WTC11 (cell line): ENCODE measurements around the gene CHD6.

Experiments
- CBFB ChIP-seq: sonication (generic); formaldehyde crosslinking; IDR thresholded peaks from 2 replicates; pipeline ENCODE4 v1.8.1; 2022; ENCODE audit warnings: mild to moderate bottlenecking, low read depth, missing genetic modification reagents
- ESRRA ChIP-seq: sonication (generic); formaldehyde crosslinking; IDR thresholded peaks from 2 replicates; pipeline ENCODE4 v1.8.1; 2022; ENCODE audit warnings: mild to moderate bottlenecking, missing genetic modification reagents, borderline replicate concordance
- IRF2 ChIP-seq: sonication (generic); formaldehyde crosslinking; IDR thresholded peaks from 2 replicates; pipeline ENCODE4 v1.8.0; 2022; ENCODE audit warnings: low read depth, missing genetic modification reagents, borderline replicate concordance
- KAT7 ChIP-seq: sonication (generic); formaldehyde crosslinking; IDR thresholded peaks from 2 replicates; pipeline ENCODE4 v1.8.1; 2023; ENCODE audit warnings: missing genetic modification reagents, mild to moderate bottlenecking, borderline replicate concordance
- TF ChIP-seq, protein P1 (sequence below): fragments of 200-600 bp; IDR thresholded peaks from 2 replicates; pipeline ENCODE4 v1.8.0; 2022; ENCODE audit warnings: antibody characterized with exemption
- TF ChIP-seq, protein P2 (sequence below): sonication (generic); formaldehyde crosslinking; IDR thresholded peaks from 2 replicates; pipeline ENCODE4 v1.8.1; 2022; ENCODE audit warnings: low read depth, mild to moderate bottlenecking, moderate library complexity, missing genetic modification reagents, borderline replicate concordance
- TF ChIP-seq, protein P3 (sequence below): sonication (generic); formaldehyde crosslinking; IDR thresholded peaks from 2 replicates; pipeline ENCODE4 v1.8.1; 2022; ENCODE audit warnings: mild to moderate bottlenecking, missing genetic modification reagents, moderate library complexity, borderline replicate concordance
- TF ChIP-seq, protein P4 (sequence below): sonication (generic); formaldehyde crosslinking; IDR thresholded peaks from 2 replicates; pipeline ENCODE4 v1.8.1; 2022; ENCODE audit warnings: low read depth, missing genetic modification reagents, borderline replicate concordance

GRCh38 chr20:41506192-41506915, 111.8 kb downstream of the CHD6 start:
- TF ChIP-seq IRF2 (CRISPR knock-in tag) (no peak), KAT7 (no peak), ESRRA (no peak), CBFB (CRISPR knock-in tag) (no peak)
- TF ChIP-seq, protein P1, sequence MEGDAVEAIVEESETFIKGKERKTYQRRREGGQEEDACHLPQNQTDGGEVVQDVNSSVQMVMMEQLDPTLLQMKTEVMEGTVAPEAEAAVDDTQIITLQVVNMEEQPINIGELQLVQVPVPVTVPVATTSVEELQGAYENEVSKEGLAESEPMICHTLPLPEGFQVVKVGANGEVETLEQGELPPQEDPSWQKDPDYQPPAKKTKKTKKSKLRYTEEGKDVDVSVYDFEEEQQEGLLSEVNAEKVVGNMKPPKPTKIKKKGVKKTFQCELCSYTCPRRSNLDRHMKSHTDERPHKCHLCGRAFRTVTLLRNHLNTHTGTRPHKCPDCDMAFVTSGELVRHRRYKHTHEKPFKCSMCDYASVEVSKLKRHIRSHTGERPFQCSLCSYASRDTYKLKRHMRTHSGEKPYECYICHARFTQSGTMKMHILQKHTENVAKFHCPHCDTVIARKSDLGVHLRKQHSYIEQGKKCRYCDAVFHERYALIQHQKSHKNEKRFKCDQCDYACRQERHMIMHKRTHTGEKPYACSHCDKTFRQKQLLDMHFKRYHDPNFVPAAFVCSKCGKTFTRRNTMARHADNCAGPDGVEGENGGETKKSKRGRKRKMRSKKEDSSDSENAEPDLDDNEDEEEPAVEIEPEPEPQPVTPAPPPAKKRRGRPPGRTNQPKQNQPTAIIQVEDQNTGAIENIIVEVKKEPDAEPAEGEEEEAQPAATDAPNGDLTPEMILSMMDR: no peak
- TF ChIP-seq, protein P2, sequence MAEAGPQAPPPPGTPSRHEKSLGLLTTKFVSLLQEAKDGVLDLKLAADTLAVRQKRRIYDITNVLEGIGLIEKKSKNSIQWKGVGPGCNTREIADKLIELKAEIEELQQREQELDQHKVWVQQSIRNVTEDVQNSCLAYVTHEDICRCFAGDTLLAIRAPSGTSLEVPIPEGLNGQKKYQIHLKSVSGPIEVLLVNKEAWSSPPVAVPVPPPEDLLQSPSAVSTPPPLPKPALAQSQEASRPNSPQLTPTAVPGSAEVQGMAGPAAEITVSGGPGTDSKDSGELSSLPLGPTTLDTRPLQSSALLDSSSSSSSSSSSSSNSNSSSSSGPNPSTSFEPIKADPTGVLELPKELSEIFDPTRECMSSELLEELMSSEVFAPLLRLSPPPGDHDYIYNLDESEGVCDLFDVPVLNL (CRISPR knock-in tag): no peak
- TF ChIP-seq, protein P3, sequence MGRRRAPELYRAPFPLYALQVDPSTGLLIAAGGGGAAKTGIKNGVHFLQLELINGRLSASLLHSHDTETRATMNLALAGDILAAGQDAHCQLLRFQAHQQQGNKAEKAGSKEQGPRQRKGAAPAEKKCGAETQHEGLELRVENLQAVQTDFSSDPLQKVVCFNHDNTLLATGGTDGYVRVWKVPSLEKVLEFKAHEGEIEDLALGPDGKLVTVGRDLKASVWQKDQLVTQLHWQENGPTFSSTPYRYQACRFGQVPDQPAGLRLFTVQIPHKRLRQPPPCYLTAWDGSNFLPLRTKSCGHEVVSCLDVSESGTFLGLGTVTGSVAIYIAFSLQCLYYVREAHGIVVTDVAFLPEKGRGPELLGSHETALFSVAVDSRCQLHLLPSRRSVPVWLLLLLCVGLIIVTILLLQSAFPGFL (CRISPR knock-in tag): no peak
- TF ChIP-seq, protein P4, sequence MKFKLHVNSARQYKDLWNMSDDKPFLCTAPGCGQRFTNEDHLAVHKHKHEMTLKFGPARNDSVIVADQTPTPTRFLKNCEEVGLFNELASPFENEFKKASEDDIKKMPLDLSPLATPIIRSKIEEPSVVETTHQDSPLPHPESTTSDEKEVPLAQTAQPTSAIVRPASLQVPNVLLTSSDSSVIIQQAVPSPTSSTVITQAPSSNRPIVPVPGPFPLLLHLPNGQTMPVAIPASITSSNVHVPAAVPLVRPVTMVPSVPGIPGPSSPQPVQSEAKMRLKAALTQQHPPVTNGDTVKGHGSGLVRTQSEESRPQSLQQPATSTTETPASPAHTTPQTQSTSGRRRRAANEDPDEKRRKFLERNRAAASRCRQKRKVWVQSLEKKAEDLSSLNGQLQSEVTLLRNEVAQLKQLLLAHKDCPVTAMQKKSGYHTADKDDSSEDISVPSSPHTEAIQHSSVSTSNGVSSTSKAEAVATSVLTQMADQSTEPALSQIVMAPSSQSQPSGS (CRISPR knock-in tag): no peak
